CD4-positive, alpha-beta T cell treated with Interferon gamma for 1 hour (primary cell): ENCODE data around the gene SUSD2.
"Not testable (repeated sequence)": the region's sequence is repeated elsewhere in the genome, so short reads cannot be mapped to it uniquely, and the experiment has no call there.

Experiments
- DNase-seq: peaks from one replicate; pipeline ENCODE4 v3.0.0-alpha.2; 2020

Gene SUSD2

DNA sequence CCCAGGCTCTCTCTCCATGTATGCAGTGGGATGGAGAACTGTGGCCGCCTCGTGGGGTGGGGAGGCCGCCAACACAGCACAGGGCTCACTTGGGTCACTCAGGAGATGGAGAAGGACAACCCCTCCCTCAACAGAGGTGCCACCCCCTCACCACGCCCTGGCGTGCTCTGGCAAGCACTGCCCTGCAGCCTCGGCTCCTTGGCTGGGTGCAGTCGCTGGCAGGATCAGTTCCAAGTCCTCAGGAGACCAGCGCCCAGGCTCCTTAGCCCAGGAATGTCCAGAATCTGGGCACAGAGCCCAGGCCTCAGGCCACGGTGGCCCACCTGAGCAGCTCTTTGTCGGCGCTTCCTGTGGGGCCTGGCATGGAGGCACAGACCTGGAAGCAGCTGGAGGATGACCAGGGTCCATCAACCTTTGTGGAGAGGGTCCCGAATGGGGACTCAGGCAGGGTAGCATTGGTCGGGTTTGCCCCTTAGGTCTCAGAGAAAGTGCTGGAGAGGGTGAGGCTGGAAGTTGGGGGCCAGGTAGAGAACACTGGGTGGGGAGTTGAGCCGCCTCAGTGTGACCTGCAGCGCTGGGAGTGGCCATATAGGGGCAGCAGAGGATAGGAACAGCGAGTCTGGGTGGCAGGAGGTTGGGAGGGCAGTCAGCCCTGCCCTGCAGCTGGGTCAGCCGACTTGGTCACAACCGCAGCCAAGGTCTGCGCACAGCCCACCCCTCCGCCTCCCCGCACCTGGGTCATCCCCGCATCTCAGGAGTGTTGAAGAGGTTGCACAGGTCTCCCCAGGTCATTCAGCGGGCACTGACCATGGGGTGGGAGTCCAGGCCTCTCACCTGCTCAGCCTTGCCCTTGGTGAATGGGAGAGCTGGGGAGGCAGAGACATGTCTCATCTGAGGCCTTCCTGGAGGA is 8.2 kb downstream of the SUSD2 start:
- DNase-seq = peak; percentile 45

DNA sequence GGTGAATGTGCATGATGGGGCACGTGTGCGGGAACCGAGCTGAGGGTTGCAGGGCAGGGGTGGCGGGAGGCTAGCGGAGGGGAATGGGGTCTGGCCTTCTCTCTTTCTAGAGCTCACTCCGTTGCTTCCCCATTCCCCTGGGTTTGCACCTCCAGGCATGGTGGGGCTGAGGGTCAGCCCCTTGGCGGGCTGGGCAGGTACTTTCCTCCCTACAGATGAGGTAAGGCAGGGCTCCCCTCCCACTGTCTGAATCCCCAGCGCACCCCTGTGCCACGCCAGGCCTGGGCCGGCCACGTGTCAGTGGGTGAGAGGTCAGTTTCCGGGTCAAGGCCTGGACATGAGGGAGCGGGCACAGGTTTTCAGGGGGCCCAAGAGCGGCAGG is 8.9 kb downstream of the SUSD2 start:
- no peak for DNase-seq

DNA sequence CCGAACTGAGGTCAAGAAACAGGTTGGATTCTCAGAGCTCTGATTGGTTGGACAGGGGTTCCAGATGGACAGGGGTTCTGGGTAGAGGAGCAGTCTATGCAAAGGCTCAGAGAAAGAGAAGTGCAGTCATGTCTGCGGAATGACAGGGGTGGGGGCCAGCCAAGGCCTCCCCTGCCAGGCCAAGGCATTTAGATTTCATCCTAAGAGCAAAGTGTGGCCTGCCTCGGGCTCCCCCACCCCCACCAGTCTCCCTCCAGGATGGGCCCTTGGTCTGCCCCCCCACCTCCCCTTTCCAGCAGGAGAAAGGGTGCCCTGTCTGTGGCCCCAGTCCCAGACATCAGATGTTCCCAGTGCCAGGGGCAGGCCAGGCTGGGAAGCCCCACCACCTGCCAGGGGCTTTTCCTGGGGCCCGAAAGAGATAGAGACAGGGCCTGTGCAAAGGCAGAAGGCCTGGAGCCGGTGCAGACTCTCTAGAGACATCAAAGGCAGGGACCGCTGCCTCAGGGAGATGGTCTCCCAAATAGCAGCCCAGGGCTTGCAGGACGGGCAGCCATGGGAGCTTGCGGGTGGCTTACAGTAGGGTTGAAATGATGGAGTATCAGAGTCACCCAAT is 9.4 kb downstream of the SUSD2 start:
- DNase-seq = no peak

DNA sequence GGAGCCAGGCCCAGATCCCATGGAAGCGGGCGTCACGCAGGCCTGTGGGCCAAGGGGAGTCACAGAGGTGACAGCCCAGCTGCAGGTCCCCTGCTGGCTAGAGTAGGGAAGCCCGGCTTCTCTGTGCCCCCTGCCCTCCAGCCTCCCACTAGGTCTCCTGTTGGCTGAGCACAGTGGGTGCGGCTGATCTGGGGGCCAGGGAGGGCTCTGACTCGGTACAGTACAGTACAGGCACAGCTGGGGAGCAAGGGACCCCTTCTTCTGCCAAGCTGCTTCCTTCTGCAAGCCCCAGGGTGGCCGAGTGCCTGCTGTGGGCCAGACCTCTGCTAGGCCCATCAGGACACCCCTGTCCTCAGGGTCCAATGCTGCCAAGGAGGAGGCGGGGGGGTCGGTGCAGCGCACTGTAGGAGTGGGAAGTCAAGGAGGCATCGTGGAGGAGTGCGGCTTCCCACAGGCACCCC is 10.1 kb downstream of the SUSD2 start:
- no peak for DNase-seq

DNA sequence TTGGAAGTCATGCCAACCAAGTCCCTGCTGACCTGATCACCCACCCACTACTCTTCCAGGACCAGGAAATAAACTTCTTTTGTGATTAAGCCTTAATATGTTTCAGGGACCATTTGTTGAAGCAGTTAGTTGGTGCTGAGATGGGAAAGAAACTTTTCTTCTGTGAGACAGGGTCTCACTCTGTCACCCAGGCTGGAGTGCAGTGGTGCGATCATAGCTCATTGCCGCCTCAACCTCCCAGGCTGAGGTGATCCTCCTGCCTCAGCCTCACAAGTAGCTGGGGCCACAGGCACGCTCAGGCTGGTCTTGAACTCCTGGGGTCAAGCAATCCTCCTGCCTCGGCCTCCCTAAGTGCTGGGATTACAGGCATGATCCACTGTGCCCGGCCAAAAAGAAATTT is 10.6 kb downstream of the SUSD2 start:
- DNase-seq = no peak

DNA sequence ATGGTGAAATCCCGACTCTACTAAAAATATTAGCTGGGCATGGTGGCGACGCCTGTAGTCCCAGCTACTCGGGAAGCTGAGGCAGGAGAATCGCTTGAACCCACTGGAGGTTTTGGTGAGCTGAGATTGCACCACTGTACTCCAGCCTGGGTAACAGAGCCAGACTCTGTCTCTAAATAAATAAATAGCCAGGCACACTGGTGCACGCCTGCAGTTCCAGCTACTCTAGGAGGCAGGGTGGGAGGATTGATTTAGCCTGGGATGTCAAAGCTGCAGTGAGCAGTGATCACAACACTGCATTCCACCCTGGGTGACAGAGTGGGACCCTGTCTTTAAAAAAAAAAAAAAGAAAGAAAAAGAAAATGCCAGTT is 17.4 kb downstream of the SUSD2 start:
- no peak for DNase-seq

DNA sequence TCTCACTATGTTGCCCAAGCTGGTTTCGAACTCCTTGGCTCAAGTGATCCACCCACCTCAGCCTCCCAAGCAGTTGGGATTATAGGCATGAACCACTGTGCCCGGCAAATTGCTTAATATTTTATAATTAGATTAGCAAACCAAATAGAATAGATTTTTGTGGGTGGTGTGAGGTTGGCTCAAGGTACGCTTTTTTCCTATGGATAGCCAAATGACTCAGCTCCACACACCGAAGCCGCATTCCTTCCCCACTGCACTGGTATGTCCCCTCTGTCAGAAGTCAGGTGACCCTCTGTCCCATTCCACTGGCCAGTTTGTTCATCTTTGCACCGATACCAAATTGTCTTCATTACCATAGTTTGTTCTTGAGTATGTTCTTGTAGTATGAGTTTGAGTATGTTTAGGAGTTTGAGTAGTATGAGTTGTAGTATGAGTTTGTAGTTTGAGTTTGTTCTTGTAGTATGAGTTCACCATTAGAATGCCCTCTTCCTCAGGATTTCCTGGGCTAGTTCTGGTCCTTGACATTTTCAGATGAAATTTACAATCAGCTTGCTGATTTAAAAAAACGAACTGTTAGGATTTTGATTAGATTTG is 19.4 kb downstream of the SUSD2 start:
- no peak for DNase-seq

DNA sequence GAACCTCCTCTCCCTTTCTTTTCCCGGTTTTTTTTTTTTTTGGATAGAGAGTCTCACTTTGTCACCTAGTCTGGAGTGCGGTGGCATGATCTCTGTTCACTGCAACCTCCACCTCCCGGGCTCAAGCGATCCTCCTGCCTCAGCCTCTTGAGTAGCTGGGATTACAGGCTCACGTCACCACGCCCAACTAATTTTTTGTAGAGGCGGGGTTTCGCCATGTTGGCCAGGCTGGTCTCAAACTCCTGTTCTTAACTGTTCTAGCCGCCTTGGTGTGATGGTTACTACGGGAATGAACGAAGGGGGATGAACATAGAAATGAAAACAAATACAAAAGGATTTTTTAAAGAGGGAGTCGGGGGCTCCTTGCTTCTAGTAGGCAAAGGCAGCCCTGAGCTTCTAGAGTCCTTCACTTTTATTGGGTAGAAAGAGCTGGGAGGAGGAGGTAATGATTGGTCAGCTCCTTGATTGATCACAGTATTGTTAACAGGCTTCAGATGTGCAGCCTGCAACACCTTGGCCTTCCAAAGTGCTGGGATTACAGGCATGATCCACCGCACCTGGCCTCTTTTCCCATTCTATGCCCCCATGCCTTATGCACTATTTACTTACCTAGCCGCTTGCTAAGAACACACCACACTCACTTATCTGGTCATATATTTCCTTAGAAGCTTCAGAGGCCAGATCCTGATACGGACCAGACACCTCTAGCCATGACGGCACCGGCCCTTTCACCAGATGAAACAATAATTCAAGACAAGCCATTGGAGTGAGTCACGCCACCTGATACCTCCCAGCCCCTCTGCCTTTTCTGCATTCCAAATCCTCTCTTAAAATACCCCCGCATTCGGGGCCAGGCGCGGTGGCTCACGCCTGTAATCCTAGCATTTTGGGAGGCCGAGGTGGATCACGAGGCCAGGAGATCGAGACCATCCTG is 20.7 kb downstream of the SUSD2 start:
- no peak for DNase-seq

DNA sequence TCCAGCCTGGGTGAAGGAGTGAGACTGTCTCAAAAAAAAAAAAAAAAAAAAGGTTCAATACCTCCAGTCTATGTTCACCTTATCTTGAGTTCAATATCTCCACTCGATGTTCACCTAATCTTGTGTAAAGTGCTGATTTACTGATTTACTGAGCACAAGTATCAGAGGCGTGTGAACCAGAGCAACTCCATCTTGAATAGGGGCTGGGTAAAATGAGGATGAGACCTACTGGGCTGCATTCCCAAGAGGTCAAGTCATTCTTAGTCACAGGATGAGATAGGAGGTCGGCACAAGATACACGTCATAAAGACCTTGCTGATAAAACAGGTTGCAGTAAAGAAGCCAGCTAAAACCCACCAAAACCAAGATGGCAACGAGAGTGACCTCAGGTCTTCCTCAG is 22.6 kb downstream of the SUSD2 start:
- not testable (repeated sequence) for DNase-seq

DNA sequence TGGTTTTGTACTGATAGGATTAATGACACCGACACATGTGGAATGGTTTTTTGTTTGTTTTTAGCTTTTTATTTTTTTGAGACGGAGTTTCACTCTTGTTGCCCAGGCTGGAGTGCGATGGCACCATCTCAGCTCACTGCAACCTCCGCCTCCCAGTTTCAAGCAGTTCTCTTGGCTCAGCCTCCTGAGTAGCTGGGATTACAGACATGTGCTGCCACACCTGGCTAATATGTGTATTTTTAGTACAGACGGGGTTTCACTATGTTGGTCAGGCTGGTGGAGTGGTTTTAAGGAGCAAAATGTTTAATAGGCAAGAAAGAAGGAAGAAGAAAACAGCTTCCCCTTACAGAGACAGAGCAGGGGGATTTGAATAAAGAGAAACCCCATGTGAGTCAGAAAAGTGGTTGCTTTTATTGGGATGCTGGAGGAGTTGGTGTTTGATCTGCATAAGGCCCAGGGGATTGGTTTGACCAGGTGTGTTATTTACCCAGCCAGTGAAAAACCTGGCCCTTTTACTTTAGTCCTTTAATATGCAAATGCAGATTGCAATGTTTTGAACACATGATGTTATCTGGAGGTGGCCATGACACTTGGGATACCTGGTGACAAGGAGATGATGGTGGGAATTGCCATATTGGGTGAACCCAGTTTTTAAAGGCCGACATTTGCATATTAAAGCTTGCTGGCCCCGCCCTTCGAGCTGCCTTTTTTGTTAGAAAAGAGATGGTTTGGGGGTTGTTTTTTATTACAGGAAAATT is 24.3 kb downstream of the SUSD2 start:
- no peak for DNase-seq

DNA sequence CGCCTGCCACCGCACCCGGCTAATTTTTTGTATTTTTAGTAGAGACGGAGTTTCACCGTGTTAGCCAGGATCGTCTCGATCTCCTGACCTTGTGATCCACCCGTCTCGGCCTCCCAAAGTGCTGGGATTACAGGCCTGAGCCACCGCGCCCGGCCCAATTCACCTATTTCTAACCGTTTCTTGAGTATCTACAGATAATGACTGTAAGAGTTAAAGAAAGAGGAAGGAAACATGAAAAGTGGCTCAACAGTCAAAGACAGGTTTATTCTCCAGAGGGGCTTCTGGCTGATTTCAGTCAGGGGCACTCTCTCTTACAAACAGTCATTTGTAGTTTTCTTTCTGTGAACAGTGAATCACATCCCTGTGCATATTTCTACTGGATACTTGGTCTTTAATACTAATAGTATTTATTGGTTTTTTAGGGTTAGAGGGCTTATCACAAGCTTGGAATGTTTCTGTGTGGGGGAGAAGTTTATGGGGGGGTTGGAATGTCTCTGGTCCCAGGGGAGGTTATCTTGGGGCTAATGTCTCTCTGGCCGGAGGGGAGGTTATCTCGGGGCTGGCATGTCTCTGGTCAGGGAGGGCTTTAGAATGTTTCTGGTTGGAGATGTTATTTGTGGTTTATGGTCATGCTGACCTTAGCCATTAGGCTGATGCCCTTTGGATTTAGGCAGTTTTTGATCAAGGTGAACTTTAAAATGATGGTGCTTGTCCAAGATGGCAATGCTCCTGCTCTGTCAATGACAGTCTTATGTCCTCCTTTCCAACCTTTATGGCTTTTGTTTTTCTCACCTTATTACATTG is 25.4 kb downstream of the SUSD2 start:
- DNase-seq = not testable (repeated sequence)

DNA sequence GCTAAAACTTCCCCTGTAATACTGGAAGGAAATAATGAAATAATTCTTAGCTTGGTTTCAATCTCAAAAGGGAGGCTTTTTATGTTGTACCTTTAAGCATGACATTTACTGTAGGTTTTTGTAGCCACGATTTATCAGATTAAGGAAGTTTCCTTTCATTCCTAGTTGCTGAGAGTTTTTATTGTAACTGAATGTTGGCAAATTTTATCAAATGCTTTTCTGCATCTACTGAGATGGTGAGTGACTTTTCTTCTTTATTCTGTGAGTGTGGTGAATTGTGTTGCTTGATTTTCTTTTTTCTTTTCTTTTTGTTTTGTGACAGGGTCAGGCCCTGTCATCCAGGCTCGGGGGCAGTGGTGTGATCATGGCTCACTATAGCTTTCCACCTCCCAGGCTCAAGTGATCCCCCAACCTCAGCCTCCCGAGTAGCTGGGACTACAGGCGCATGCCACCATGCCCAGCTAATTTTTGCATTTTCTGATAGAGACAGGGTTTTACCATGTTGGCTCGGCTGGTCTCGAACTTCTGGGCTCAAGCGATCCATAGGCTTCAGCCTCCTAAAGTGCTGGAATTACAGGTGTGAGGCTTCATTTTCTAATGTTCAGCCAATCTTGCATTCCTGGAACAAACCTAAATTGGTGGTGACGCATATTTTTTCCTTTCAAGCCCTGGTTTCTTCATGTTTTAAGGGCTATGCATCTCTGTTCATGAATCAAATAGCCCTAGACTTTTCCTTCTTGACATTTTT is 26.2 kb downstream of the SUSD2 start:
- no peak for DNase-seq

DNA sequence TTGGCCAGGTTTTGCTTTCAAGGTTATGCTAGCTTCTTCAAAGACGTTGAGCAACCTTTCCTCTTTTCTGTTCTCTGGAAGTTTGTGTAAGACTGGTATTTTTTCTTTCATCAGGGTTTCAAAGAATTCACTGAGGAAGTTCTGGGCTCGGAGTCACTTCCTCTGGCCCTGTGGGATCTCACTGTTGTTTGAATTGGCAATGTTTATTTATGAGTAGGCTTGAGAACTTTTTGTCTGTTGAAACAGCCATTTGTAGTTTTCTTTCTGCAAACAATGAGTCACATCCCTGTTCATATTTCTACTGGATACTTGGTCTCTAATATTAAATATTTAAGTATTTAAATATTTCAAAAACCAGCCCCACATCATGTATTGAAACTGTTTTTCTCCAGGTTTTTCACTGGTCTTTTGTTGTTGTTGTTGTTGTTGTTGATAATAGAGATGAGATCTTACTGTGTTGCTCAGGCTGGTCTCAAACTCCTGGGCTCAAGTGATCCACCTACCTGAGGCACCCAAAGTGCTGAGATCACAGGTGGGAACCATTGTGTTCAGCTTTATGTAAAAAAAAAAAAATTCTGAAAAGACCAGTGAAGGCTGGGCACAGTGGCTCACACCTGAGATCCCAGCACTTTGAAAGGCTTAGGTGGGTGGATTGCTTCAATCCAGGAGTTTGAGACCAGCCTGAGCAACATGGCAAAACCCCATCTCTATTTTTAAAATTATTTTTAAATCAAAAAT is 26.9 kb downstream of the SUSD2 start:
- DNase-seq = peak; percentile 58

DNA sequence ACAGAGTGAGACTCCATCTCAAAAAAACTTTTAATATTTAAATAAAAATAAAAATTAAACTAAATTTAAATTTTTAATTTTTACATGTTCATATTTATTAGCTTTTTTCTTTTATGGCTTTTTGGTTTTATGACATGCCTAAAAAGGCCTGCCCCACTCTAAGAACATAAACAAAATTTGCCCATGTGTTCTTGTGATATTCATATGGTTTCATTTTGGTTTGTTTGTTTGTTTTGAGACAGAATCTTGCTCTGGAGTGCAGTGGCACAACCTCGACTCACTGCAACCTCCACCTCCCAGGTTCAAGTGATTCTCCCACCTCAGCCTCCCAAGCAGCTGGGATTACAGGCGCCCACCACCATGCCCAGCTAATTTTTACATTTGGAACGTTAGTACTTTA is 27.7 kb downstream of the SUSD2 start:
- no peak for DNase-seq

DNA sequence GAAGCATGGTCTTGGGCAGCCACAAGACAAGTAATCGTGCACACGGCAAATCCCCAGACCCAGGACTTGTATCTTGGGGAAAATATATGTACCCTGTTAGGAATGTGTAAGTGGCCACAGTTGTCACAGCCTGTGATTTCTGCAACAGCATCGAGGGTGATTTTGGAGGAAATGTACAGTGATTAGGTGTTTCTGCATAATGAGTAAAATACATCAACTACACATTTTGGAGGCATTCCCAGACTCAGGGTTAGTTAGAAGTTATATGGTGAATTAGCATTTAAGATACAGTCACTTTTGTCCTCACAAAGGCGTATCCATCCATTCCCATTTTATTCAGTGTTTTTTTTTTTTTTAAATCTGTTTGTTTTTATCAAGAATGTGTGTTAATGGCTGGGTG is 28.4 kb downstream of the SUSD2 start:
- DNase-seq = no peak

DNA sequence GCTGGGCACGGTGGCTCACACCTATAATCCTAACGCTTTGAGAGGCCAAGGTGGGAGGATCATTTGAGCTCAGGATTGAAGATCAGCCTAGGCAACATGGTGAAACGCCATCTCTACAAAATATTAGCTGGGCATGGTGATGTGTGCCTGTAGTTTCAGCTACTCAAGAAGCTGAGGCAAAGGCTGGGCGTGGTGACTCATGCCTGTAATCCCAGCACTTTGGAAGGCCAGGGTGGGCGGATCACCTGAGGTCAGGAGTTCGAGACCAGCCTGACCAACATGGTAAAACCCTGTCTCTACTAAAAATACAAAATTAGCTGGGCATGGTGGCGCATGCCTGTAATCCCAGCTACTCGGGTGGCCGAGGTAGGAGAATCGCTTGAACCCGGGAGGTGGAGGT is 29.1 kb downstream of the SUSD2 start:
- not testable (repeated sequence) for DNase-seq

DNA sequence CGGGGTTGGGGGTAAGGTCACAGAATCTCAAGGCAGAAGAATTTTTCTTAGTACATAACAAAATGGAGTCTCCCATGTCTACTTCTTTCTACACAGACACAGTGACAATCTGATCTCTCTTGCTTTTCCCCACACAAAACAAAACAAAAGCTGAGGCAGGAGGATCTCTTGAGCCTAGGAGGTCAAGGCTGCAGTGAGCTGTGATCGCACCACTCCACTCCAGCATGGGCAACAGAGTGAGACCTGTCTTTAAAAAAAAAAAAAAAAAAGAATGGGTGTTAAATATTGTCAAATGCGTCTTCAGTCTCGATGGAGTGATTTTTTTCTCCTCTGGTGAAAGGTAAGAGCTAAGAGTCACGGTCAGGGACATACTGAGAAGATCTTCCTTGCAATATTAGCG is 30.4 kb downstream of the SUSD2 start:
- DNase-seq = not testable (repeated sequence)

DNA sequence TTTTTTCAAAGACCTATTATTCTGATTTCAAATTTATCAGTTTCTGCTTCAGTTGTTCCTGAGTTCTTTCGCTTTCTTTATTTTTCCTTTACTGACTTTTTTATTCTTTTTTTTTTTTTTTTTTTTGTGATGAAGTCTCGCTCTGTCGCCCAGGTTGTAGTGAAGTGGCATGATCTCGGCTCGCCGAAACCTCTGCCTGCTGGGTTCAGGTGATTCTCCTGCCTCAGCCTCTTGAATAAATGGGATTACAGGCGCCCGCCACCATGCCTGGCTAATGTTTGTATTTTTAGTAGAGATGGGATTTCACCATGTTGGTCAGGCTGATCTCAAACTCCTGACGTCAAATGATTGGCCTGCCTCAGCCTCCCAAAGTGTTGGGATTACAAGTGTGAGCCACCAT is 31.8 kb downstream of the SUSD2 start:
- DNase-seq = not testable (repeated sequence)

DNA sequence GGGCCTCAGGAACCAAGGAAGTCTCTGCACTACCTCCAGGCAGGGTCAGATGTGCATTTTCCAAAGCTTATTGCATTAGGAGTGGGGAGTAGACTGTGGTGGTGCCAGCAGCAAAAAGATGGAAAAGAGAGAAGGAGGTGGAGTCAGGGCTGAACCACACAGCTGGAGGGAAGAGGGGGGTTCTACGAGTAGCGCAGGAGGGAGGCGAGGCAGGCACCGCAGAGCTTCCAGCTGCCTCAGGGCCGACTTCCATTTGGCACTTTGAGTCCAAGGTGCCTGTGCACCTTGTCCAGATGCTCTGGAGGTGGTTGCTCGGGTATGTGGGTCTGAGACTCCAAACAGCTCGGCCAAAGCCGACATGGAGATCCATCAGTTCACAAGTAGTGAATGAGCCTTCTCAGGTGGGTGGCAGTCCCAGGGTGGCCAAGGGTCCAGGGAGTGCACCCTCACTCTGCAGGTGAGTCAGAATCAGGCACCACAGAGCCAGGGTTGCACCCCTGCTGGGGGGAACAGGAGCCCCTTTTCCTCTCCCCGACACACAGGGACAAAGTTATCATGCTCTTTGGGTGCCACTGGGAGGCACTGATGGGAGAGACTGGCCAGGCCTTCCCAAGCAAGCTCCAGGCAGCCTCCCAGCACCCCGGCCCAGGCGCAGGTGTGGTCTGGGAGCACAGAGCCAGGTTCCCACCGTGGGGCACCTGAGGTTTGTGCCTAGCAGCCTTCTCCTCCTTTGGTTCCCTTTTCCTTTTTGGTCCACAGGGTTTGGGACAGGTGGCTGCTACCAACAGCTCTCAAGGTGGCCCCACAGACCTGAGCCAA is 33.4 kb downstream of the SUSD2 start:
- no peak for DNase-seq
